ENCODE results near the gene FAM53A. TPM values are rescaled to one million over a fixed set of nuclear protein-coding genes. Genes with fewer than 3 reads are reported as not detected.

Gene FAM53A
- total RNA-seq, 1 experiment from 2014 or later, result 1.3 TPM

- DNase-seq (ENCODE audit: extremely low read depth, low read depth), result no peak
Observed at GRCh38 chr4:1663549-1663948, 20.6 kb downstream of the FAM53A start.

GRCh38 chr4:1661695-1662094 is 22.4 kb downstream of the FAM53A start:
- no peak for DNase-seq (ENCODE audit: extremely low read depth, low read depth)

- DNase-seq (ENCODE audit: extremely low read depth, low read depth), result no peak
Observed at GRCh38 chr4:1660948-1661677, 23.0 kb downstream of the FAM53A start.

GRCh38 chr4:1659104-1660043 is 24.7 kb downstream of the FAM53A start:
- no peak for DNase-seq (ENCODE audit: extremely low read depth, low read depth)

- DNase-seq (ENCODE audit: extremely low read depth, low read depth), result no peak
Observed at GRCh38 chr4:1658581-1658980, 25.5 kb downstream of the FAM53A start.

GRCh38 chr4:1658146-1658545 is 26.0 kb downstream of the FAM53A start:
- DNase-seq (ENCODE audit: extremely low read depth, low read depth), result no peak

- DNase-seq (ENCODE audit: extremely low read depth, low read depth), result no peak
Observed at GRCh38 chr4:1656986-1657385, 27.1 kb downstream of the FAM53A start.

GRCh38 chr4:1656132-1656531 is 28.0 kb downstream of the FAM53A start:
- DNase-seq (ENCODE audit: extremely low read depth, low read depth), result no peak

GRCh38 chr4:1655676-1656075 is 28.4 kb downstream of the FAM53A start:
- DNase-seq (ENCODE audit: extremely low read depth, low read depth), result no peak

GRCh38 chr4:1655081-1655480 is 29.0 kb downstream of the FAM53A start:
- DNase-seq (ENCODE audit: extremely low read depth, low read depth), result no peak

GRCh38 chr4:1654216-1654955 is 29.7 kb downstream of the FAM53A start:
- DNase-seq (ENCODE audit: extremely low read depth, low read depth), result no peak

- no peak for DNase-seq (ENCODE audit: extremely low read depth, low read depth)
Observed at GRCh38 chr4:1653776-1654175, 30.3 kb downstream of the FAM53A start.

GRCh38 chr4:1652088-1652487 is 32.0 kb downstream of the FAM53A start:
- no peak for DNase-seq (ENCODE audit: extremely low read depth, low read depth)

GRCh38 chr4:1651609-1652008 is 32.5 kb downstream of the FAM53A start:
- DNase-seq (ENCODE audit: extremely low read depth, low read depth), result no peak

- DNase-seq (ENCODE audit: extremely low read depth, low read depth), result no peak
Observed at GRCh38 chr4:1648962-1649361, 35.2 kb downstream of the FAM53A start.

- DNase-seq (ENCODE audit: extremely low read depth, low read depth), result no peak
Observed at GRCh38 chr4:1647432-1647831, 36.7 kb downstream of the FAM53A start.

- no peak for DNase-seq (ENCODE audit: extremely low read depth, low read depth)
Observed at GRCh38 chr4:1646690-1647089, 37.4 kb downstream of the FAM53A start.

- DNase-seq (ENCODE audit: extremely low read depth, low read depth), result no peak
Observed at GRCh38 chr4:1644891-1645657, 39.0 kb downstream of the FAM53A start.

GRCh38 chr4:1643971-1644735 is 40.0 kb downstream of the FAM53A start:
- no peak for DNase-seq (ENCODE audit: extremely low read depth, low read depth)
